HepG2 (cell line): ENCODE measurements around the gene DUS1L. TPM values are rescaled to one million over a fixed set of nuclear protein-coding genes. Genes with fewer than 3 reads are reported as not detected.

ENCODE experiments used
- NFKB2 ChIP-seq: sonication (generic); formaldehyde crosslinking; IDR thresholded peaks from 2 replicates; pipeline ENCODE4 v1.4.0; 2020; ENCODE audit warnings: missing genetic modification reagents, borderline replicate concordance
- NRL ChIP-seq: sonication (generic); formaldehyde crosslinking; IDR thresholded peaks from 2 replicates; pipeline ENCODE4 v1.5.0; 2020; ENCODE audit warnings: missing genetic modification reagents, mild to moderate bottlenecking, moderate library complexity, borderline replicate concordance
- RBFOX2 ChIP-seq: fragments of 200-400 bp; formaldehyde crosslinking; IDR thresholded peaks from 2 replicates; pipeline ENCODE4 v1.6.1; 2017; ENCODE audit warnings: low read depth, mild to moderate bottlenecking, low read length
- STAT5B ChIP-seq: sonication (generic); formaldehyde crosslinking; IDR thresholded peaks from 2 replicates; pipeline ENCODE4 v1.4.0; 2020; ENCODE audit warnings: missing genetic modification reagents
- ZIK1 ChIP-seq: sonication (generic); formaldehyde crosslinking; IDR thresholded peaks from 2 replicates; pipeline ENCODE4 v1.5.0; 2020; ENCODE audit warnings: mild to moderate bottlenecking, low read depth, missing genetic modification reagents, borderline replicate concordance
- ZNF280D ChIP-seq: sonication (generic); formaldehyde crosslinking; IDR thresholded peaks from 2 replicates; pipeline ENCODE4 v1.5.1; 2020; ENCODE audit warnings: mild to moderate bottlenecking, missing genetic modification reagents
- ZNF543 ChIP-seq: sonication (generic); formaldehyde crosslinking; IDR thresholded peaks from 2 replicates; pipeline ENCODE4 v1.4.0; 2020; ENCODE audit warnings: mild to moderate bottlenecking, missing genetic modification reagents
- ZNF710 ChIP-seq: sonication (generic); formaldehyde crosslinking; IDR thresholded peaks from 2 replicates; pipeline ENCODE4 v1.5.0; 2020; ENCODE audit warnings: mild to moderate bottlenecking, missing genetic modification reagents, borderline replicate concordance
- ZSCAN12 ChIP-seq: sonication (generic); formaldehyde crosslinking; IDR thresholded peaks from 2 replicates; pipeline ENCODE4 v1.9.0; 2021; ENCODE audit warnings: mild to moderate bottlenecking, missing genetic modification reagents
- polyA plus RNA-seq, 8 experiments: library from polyadenylated mRNA; depleted of rRNA in 3 of 8; stranded (reverse) in 7 of 8; unstranded in 1 of 8; fragments of >200 nt; fragmentation: Illumina TruSeq in 4 of 8; extraction: Trizol in 4 of 8; gene quantifications; 2 replicates each; pipeline versions ENCODE4 v1.2.1 to v1.2.3, GENCODE V29; 2011 to 2016; ENCODE audit warnings: low read depth in 4 of 8, missing spikeins in 1 of 8, mixed read lengths in 1 of 8; ENCODE audit not compliant: insufficient read depth in 1 of 8
- total RNA-seq, 5 experiments: library from RNA; depleted of rRNA; stranded (reverse); fragments of >200 nt; fragmentation: Illumina TruSeq; extraction: Trizol; gene quantifications; 2 replicates each; pipeline ENCODE4 v1.2.3, GENCODE V29; 2016; ENCODE audit warnings: low read depth in 1 of 5
- TF ChIP-seq, protein P1 (sequence below): sonication (generic); formaldehyde crosslinking; IDR thresholded peaks from 2 replicates; pipeline ENCODE4 v1.4.0; 2020; ENCODE audit warnings: missing genetic modification reagents; ENCODE audit errors: not compliant biosample characterization
- TF ChIP-seq, protein P2 (sequence below): sonication (generic); formaldehyde crosslinking; IDR thresholded peaks from 2 replicates; pipeline ENCODE4 v1.8.0; 2022; ENCODE audit warnings: missing genetic modification reagents, mild to moderate bottlenecking, borderline replicate concordance
- TF ChIP-seq, protein P3 (sequence below): sonication (generic); formaldehyde crosslinking; IDR thresholded peaks from 2 replicates; pipeline ENCODE4 v1.4.0; 2020; ENCODE audit warnings: mild to moderate bottlenecking, missing genetic modification reagents, borderline replicate concordance
- TF ChIP-seq, protein P4 (sequence below): IDR thresholded peaks from 2 replicates; pipeline ENCODE4 v1.6.1; 2012; ENCODE audit warnings: low read depth, low read length, improper control_type of control experiment

The DUS1L gene
- total and polyA plus RNA-seq, 2 of the 13 experiments (the other 11 are each of a cell fraction or from before 2014, with no cell fraction given): 81.0 to 109 TPM

GRCh38 chr17:82022310-82022980 lies 43.2 kb downstream of the DUS1L start, which contains the start of gene CENPX (continued):
- TF ChIP-seq, protein P1, sequence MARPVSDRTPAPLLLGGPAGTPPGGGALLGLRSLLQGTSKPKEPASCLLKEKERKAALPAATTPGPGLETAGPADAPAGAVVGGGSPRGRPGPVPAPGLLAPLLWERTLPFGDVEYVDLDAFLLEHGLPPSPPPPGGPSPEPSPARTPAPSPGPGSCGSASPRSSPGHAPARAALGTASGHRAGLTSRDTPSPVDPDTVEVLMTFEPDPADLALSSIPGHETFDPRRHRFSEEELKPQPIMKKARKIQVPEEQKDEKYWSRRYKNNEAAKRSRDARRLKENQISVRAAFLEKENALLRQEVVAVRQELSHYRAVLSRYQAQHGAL (CRISPR knock-in tag): peak; percentile 32
- TF ChIP-seq, protein P2, sequence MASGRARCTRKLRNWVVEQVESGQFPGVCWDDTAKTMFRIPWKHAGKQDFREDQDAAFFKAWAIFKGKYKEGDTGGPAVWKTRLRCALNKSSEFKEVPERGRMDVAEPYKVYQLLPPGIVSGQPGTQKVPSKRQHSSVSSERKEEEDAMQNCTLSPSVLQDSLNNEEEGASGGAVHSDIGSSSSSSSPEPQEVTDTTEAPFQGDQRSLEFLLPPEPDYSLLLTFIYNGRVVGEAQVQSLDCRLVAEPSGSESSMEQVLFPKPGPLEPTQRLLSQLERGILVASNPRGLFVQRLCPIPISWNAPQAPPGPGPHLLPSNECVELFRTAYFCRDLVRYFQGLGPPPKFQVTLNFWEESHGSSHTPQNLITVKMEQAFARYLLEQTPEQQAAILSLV: peak; percentile 63; the same call in 1 of the 2 replicates
- peak; percentile 59 for TF ChIP-seq NRL
- peak; percentile 90; the same call in 1 of the 2 replicates for TF ChIP-seq ZNF543 (CRISPR knock-in tag)
- 0 out of 2 replicates have a peak, but pooled peaks have one; percentile 38 for TF ChIP-seq ZNF280D (CRISPR knock-in tag)
- peak; percentile 78; the same call in 1 of the 2 replicates for TF ChIP-seq ZNF710 (CRISPR knock-in tag)
- TF ChIP-seq, protein P3, sequence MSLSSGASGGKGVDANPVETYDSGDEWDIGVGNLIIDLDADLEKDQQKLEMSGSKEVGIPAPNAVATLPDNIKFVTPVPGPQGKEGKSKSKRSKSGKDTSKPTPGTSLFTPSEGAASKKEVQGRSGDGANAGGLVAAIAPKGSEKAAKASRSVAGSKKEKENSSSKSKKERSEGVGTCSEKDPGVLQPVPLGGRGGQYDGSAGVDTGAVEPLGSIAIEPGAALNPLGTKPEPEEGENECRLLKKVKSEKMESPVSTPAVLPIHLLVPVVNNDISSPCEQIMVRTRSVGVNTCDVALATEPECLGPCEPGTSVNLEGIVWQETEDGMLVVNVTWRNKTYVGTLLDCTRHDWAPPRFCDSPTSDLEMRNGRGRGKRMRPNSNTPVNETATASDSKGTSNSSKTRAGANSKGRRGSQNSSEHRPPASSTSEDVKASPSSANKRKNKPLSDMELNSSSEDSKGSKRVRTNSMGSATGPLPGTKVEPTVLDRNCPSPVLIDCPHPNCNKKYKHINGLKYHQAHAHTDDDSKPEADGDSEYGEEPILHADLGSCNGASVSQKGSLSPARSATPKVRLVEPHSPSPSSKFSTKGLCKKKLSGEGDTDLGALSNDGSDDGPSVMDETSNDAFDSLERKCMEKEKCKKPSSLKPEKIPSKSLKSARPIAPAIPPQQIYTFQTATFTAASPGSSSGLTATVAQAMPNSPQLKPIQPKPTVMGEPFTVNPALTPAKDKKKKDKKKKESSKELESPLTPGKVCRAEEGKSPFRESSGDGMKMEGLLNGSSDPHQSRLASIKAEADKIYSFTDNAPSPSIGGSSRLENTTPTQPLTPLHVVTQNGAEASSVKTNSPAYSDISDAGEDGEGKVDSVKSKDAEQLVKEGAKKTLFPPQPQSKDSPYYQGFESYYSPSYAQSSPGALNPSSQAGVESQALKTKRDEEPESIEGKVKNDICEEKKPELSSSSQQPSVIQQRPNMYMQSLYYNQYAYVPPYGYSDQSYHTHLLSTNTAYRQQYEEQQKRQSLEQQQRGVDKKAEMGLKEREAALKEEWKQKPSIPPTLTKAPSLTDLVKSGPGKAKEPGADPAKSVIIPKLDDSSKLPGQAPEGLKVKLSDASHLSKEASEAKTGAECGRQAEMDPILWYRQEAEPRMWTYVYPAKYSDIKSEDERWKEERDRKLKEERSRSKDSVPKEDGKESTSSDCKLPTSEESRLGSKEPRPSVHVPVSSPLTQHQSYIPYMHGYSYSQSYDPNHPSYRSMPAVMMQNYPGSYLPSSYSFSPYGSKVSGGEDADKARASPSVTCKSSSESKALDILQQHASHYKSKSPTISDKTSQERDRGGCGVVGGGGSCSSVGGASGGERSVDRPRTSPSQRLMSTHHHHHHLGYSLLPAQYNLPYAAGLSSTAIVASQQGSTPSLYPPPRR (CRISPR knock-in tag): peak; percentile 80
- no peak for TF ChIP-seq ZSCAN12 (CRISPR knock-in tag)
- 0 out of 2 replicates have a peak, but pooled peaks have one; percentile 42 for TF ChIP-seq STAT5B (CRISPR knock-in tag)
- TF ChIP-seq RBFOX2: peak; percentile 97
- TF ChIP-seq NFKB2 (CRISPR knock-in tag): peak; percentile 58; the same call in 1 of the 2 replicates
- TF ChIP-seq, protein P4, sequence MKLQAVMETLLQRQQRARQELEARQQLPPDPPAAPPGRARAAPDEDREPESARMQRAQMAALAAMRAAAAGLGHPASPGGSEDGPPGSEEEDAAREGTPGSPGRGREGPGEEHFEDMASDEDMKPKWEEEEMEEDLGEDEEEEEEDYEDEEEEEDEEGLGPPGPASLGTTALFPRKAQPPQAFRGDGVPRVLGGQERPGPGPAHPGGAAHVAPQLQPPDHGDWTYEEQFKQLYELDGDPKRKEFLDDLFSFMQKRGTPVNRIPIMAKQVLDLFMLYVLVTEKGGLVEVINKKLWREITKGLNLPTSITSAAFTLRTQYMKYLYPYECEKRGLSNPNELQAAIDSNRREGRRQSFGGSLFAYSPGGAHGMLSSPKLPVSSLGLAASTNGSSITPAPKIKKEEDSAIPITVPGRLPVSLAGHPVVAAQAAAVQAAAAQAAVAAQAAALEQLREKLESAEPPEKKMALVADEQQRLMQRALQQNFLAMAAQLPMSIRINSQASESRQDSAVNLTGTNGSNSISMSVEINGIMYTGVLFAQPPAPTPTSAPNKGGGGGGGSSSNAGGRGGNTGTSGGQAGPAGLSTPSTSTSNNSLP: no peak
- TF ChIP-seq ZIK1 (CRISPR knock-in tag): peak; percentile 58; the same call in 1 of the 2 replicates
